ENCODE results near the gene OR9G1. TPM values are rescaled to one million over a fixed set of nuclear protein-coding genes. Genes with fewer than 3 reads are reported as not detected.

The OR9G1 gene
- total and polyA plus RNA-seq, 9 donors, result not detected

Other genes starting within 250 kb of the OR9G1 start
- not detected for gene OR5M3, start 225.7 kb upstream of the OR9G1 start, total RNA-seq
- gene OR5M3, start 225.7 kb upstream of the OR9G1 start, polyA plus RNA-seq (ENCODE audit: insufficient read depth in 1 of 8, insufficient read length in 8 of 8, low replicate concordance in 1 of 8), result not detected
- not detected for gene OR5M8, start 207.7 kb upstream of the OR9G1 start, total RNA-seq
- not detected for gene OR5M8, start 207.7 kb upstream of the OR9G1 start, polyA plus RNA-seq (ENCODE audit: insufficient read depth in 1 of 8, insufficient read length in 8 of 8, low replicate concordance in 1 of 8)
- gene OR5M11, start 155.8 kb upstream of the OR9G1 start, total RNA-seq, result not detected
- not detected for gene OR5M11, start 155.8 kb upstream of the OR9G1 start, polyA plus RNA-seq (ENCODE audit: insufficient read depth in 1 of 8, insufficient read length in 8 of 8, low replicate concordance in 1 of 8)
- gene OR5M10, start 121.4 kb upstream of the OR9G1 start, total RNA-seq, result not detected
- not detected for gene OR5M10, start 121.4 kb upstream of the OR9G1 start, polyA plus RNA-seq (ENCODE audit: insufficient read depth in 1 of 8, insufficient read length in 8 of 8, low replicate concordance in 1 of 8)
- gene OR5M1, start 84.2 kb upstream of the OR9G1 start, total RNA-seq, result not detected
- gene OR5M1, start 84.2 kb upstream of the OR9G1 start, polyA plus RNA-seq (ENCODE audit: insufficient read depth in 1 of 8, insufficient read length in 8 of 8, low replicate concordance in 1 of 8), result not detected
- gene OR5AP2, start 56.7 kb upstream of the OR9G1 start, total RNA-seq, result not detected
- gene OR5AP2, start 56.7 kb upstream of the OR9G1 start, polyA plus RNA-seq (ENCODE audit: insufficient read depth in 1 of 8, insufficient read length in 8 of 8, low replicate concordance in 1 of 8), result not detected
- not detected for gene OR5AR1, start 35.4 kb upstream of the OR9G1 start, total RNA-seq
- not detected for gene OR5AR1, start 35.4 kb upstream of the OR9G1 start, polyA plus RNA-seq (ENCODE audit: insufficient read depth in 1 of 8, insufficient read length in 8 of 8, low replicate concordance in 1 of 8)
- not detected for gene OR9G4, start 49.6 kb downstream of the OR9G1 start, total RNA-seq
- gene OR9G4, start 49.6 kb downstream of the OR9G1 start, polyA plus RNA-seq (ENCODE audit: insufficient read depth in 1 of 8, insufficient read length in 8 of 8, low replicate concordance in 1 of 8), result not detected

Measured in muscle of leg (tissue), 9 donors.